Measurements from ENCODE around the gene CPNE7. TPM values are rescaled to one million over a fixed set of nuclear protein-coding genes. Genes with fewer than 3 reads are reported as not detected.

CPNE7 gene
- total and polyA plus RNA-seq, 5 donors from 2014 or later, result 0.11 to 0.81 (median 0.59) TPM; not detected in 1

- Mint-ChIP-seq H3K27me3 (no peaks in the 10 kb centered on the region), H3K27ac (no peak overlapping the region), H3K36me3 (peaks cover 23% of the 10 kb centered on the region), H3K4me3 (no peak overlapping the region), H3K4me1 (peaks cover 0 to 14% (median 3%) of the 10 kb centered on the region in 4 donors), H3K9me3 (no peaks in the 10 kb centered on the region)
- Histone ChIP-seq H3K4me3 (ENCODE audit: low read depth, low read length) (no peak overlapping the region), H3K4me1 (ENCODE audit: control insufficient read depth, insufficient read depth, low read length, poor library complexity, severe bottlenecking) (no peaks in the 10 kb centered on the region), H3K27me3 (ENCODE audit: control insufficient read depth, insufficient read depth, low read length) (no peaks in the 10 kb centered on the region), H3K9me3 (ENCODE audit: control insufficient read depth in 2 of 2, low read length in 2 of 2) (no peaks in the 10 kb centered on the region), H3K36me3 (ENCODE audit: control insufficient read depth, insufficient read depth, low read length) (peaks cover 38% of the 10 kb centered on the region), H3K27ac (ENCODE audit: insufficient read depth, low read length, poor library complexity, severe bottlenecking) (no peak overlapping the region)
- ATAC-seq (ENCODE audit: low read depth in 2 of 2), result no peak
- no peak for DNase-seq
Observed at GRCh38 chr16:89545831-89546574, 29.6 kb upstream of the CPNE7 start.

GRCh38 chr16:89546781-89547180 lies 28.8 kb upstream of the CPNE7 start:
- no peaks in the 10 kb centered on the region for H3K9me3 Mint-ChIP-seq
- H3K4me3 ChIP-seq (ENCODE audit: low read depth, low read length), result no peak overlapping the region
- no peaks in the 10 kb centered on the region for H3K27me3 ChIP-seq (ENCODE audit: control insufficient read depth, insufficient read depth, low read length)
- H3K36me3 ChIP-seq (ENCODE audit: control insufficient read depth, insufficient read depth, low read length), result peaks cover 38% of the 10 kb centered on the region
- no peak overlapping the region for H3K27ac ChIP-seq (ENCODE audit: insufficient read depth, low read length, poor library complexity, severe bottlenecking)
- ATAC-seq (ENCODE audit: low read depth in 2 of 2) (no peak), DNase-seq (no peak)
- no peaks in the 10 kb centered on the region for H3K9me3 ChIP-seq (ENCODE audit: control insufficient read depth in 2 of 2, low read length in 2 of 2)
- no peaks in the 10 kb centered on the region for H3K4me1 ChIP-seq (ENCODE audit: control insufficient read depth, insufficient read depth, low read length, poor library complexity, severe bottlenecking)
- no peak overlapping the region for H3K27ac Mint-ChIP-seq
- H3K4me3 Mint-ChIP-seq, result no peak overlapping the region
- H3K4me1 Mint-ChIP-seq, result peaks cover 0 to 14% (median 3%) of the 10 kb centered on the region in 4 donors
- peaks cover 19% of the 10 kb centered on the region for H3K36me3 Mint-ChIP-seq
- no peaks in the 10 kb centered on the region for H3K27me3 Mint-ChIP-seq

- ATAC-seq (ENCODE audit: low read depth in 2 of 2) (no peak), DNase-seq (no peak)
- Mint-ChIP-seq H3K9me3 (no peaks in the 10 kb centered on the region), H3K36me3 (peaks cover 18% of the 10 kb centered on the region), H3K27ac (no peak overlapping the region), H3K4me3 (no peak overlapping the region), H3K4me1 (peaks cover 0 to 14% (median 3%) of the 10 kb centered on the region in 4 donors), H3K27me3 (no peaks in the 10 kb centered on the region)
- no peaks in the 10 kb centered on the region for H3K4me1 ChIP-seq (ENCODE audit: control insufficient read depth, insufficient read depth, low read length, poor library complexity, severe bottlenecking)
- peaks cover 40% of the 10 kb centered on the region for H3K36me3 ChIP-seq (ENCODE audit: control insufficient read depth, insufficient read depth, low read length)
- no peak overlapping the region for H3K27ac ChIP-seq (ENCODE audit: insufficient read depth, low read length, poor library complexity, severe bottlenecking)
- H3K4me3 ChIP-seq (ENCODE audit: low read depth, low read length), result no peak overlapping the region
- H3K9me3 ChIP-seq (ENCODE audit: control insufficient read depth in 2 of 2, low read length in 2 of 2), result no peaks in the 10 kb centered on the region
- H3K27me3 ChIP-seq (ENCODE audit: control insufficient read depth, insufficient read depth, low read length), result no peaks in the 10 kb centered on the region
Observed at GRCh38 chr16:89547291-89547690, 28.3 kb upstream of the CPNE7 start.

GRCh38 chr16:89547860-89548259 lies 27.7 kb upstream of the CPNE7 start:
- Histone ChIP-seq H3K4me3 (ENCODE audit: low read depth, low read length) (no peak overlapping the region), H3K27ac (ENCODE audit: insufficient read depth, low read length, poor library complexity, severe bottlenecking) (no peak overlapping the region), H3K36me3 (ENCODE audit: control insufficient read depth, insufficient read depth, low read length) (peaks cover 37% of the 10 kb centered on the region), H3K9me3 (ENCODE audit: control insufficient read depth in 2 of 2, low read length in 2 of 2) (no peaks in the 10 kb centered on the region), H3K27me3 (ENCODE audit: control insufficient read depth, insufficient read depth, low read length) (no peaks in the 10 kb centered on the region), H3K4me1 (ENCODE audit: control insufficient read depth, insufficient read depth, low read length, poor library complexity, severe bottlenecking) (no peaks in the 10 kb centered on the region)
- H3K4me1 Mint-ChIP-seq, result peaks cover 0 to 14% (median 3%) of the 10 kb centered on the region in 4 donors
- H3K27me3 Mint-ChIP-seq, result no peaks in the 10 kb centered on the region
- H3K9me3 Mint-ChIP-seq, result no peaks in the 10 kb centered on the region
- peaks cover 14% of the 10 kb centered on the region for H3K36me3 Mint-ChIP-seq
- DNase-seq (no peak), ATAC-seq (ENCODE audit: low read depth in 2 of 2) (no peak)
- no peak overlapping the region for H3K27ac Mint-ChIP-seq
- no peak overlapping the region for H3K4me3 Mint-ChIP-seq

GRCh38 chr16:89548344-89549006 lies 27.1 kb upstream of the CPNE7 start:
- peaks cover 40% of the 10 kb centered on the region for H3K36me3 ChIP-seq (ENCODE audit: control insufficient read depth, insufficient read depth, low read length)
- H3K4me3 Mint-ChIP-seq, result peak overlapping the region in 1 of 4 donors; percentile 15

GRCh38 chr16:89549007-89549700 lies 26.4 kb upstream of the CPNE7 start:
- peaks cover 0 to 14% (median 3%) of the 10 kb centered on the region in 4 donors for H3K4me1 Mint-ChIP-seq
- Histone ChIP-seq H3K4me1 (ENCODE audit: control insufficient read depth, insufficient read depth, low read length, poor library complexity, severe bottlenecking) (no peaks in the 10 kb centered on the region), H3K4me3 (ENCODE audit: low read depth, low read length) (no peak overlapping the region), H3K27me3 (ENCODE audit: control insufficient read depth, insufficient read depth, low read length) (no peaks in the 10 kb centered on the region), H3K27ac (ENCODE audit: insufficient read depth, low read length, poor library complexity, severe bottlenecking) (no peak overlapping the region), H3K9me3 (ENCODE audit: control insufficient read depth in 2 of 2, low read length in 2 of 2) (no peaks in the 10 kb centered on the region), H3K36me3 (ENCODE audit: control insufficient read depth, insufficient read depth, low read length) (peaks cover 41% of the 10 kb centered on the region)
- no peaks in the 10 kb centered on the region for H3K9me3 Mint-ChIP-seq
- peak; percentile 41 to 49 for ATAC-seq (ENCODE audit: low read depth in 2 of 2)
- no peaks in the 10 kb centered on the region for H3K27me3 Mint-ChIP-seq
- H3K27ac Mint-ChIP-seq, result peak overlapping the region in 2 of 3 donors; percentile 42 to 82
- H3K36me3 Mint-ChIP-seq, result peaks cover 14% of the 10 kb centered on the region
- peak in 2 of 3 donors; percentile 32 to 38 for DNase-seq
- H3K4me3 Mint-ChIP-seq, result peak overlapping the region in 3 of 4 donors; percentile 15 to 44 (median 43)

More at GRCh38 chr16:89548344-89549006, 27.1 kb upstream of the CPNE7 start:
- no peak overlapping the region for H3K27ac Mint-ChIP-seq
- Histone ChIP-seq H3K4me1 (ENCODE audit: control insufficient read depth, insufficient read depth, low read length, poor library complexity, severe bottlenecking) (no peaks in the 10 kb centered on the region), H3K4me3 (ENCODE audit: low read depth, low read length) (no peak overlapping the region), H3K27ac (ENCODE audit: insufficient read depth, low read length, poor library complexity, severe bottlenecking) (no peak overlapping the region), H3K9me3 (ENCODE audit: control insufficient read depth in 2 of 2, low read length in 2 of 2) (no peaks in the 10 kb centered on the region), H3K27me3 (ENCODE audit: control insufficient read depth, insufficient read depth, low read length) (no peaks in the 10 kb centered on the region)
- H3K9me3 Mint-ChIP-seq, result no peaks in the 10 kb centered on the region
- ATAC-seq (ENCODE audit: low read depth in 2 of 2), result no peak
- peaks cover 0 to 14% (median 3%) of the 10 kb centered on the region in 4 donors for H3K4me1 Mint-ChIP-seq
- no peaks in the 10 kb centered on the region for H3K27me3 Mint-ChIP-seq
- peaks cover 14% of the 10 kb centered on the region for H3K36me3 Mint-ChIP-seq
- DNase-seq, result no peak

GRCh38 chr16:89550421-89551007 lies 25.0 kb upstream of the CPNE7 start:
- peak overlapping the region in 1 of 3 donors; percentile 52 for H3K27ac Mint-ChIP-seq
- ATAC-seq (ENCODE audit: low read depth in 2 of 2) (no peak), DNase-seq (no peak)
- peaks cover 15% of the 10 kb centered on the region for H3K36me3 Mint-ChIP-seq
- Histone ChIP-seq H3K27ac (ENCODE audit: insufficient read depth, low read length, poor library complexity, severe bottlenecking) (no peak overlapping the region), H3K4me1 (ENCODE audit: control insufficient read depth, insufficient read depth, low read length, poor library complexity, severe bottlenecking) (no peaks in the 10 kb centered on the region), H3K4me3 (ENCODE audit: low read depth, low read length) (no peak overlapping the region), H3K27me3 (ENCODE audit: control insufficient read depth, insufficient read depth, low read length) (no peaks in the 10 kb centered on the region), H3K36me3 (ENCODE audit: control insufficient read depth, insufficient read depth, low read length) (peaks cover 40% of the 10 kb centered on the region), H3K9me3 (ENCODE audit: control insufficient read depth in 2 of 2, low read length in 2 of 2) (no peaks in the 10 kb centered on the region)
- no peak overlapping the region for H3K4me3 Mint-ChIP-seq
- no peaks in the 10 kb centered on the region for H3K9me3 Mint-ChIP-seq
- H3K4me1 Mint-ChIP-seq, result peaks cover 0 to 14% (median 3%) of the 10 kb centered on the region in 4 donors
- no peaks in the 10 kb centered on the region for H3K27me3 Mint-ChIP-seq

Data from CD4-positive, CD25-positive, alpha-beta regulatory T cell (primary cell).